ENCODE results near the gene CCSAP. TPM values are rescaled to one million over a fixed set of nuclear protein-coding genes. Genes with fewer than 3 reads are reported as not detected.

Gene CCSAP
- total RNA-seq, 1 donor from 2014 or later, result 9.1 TPM

DNA sequence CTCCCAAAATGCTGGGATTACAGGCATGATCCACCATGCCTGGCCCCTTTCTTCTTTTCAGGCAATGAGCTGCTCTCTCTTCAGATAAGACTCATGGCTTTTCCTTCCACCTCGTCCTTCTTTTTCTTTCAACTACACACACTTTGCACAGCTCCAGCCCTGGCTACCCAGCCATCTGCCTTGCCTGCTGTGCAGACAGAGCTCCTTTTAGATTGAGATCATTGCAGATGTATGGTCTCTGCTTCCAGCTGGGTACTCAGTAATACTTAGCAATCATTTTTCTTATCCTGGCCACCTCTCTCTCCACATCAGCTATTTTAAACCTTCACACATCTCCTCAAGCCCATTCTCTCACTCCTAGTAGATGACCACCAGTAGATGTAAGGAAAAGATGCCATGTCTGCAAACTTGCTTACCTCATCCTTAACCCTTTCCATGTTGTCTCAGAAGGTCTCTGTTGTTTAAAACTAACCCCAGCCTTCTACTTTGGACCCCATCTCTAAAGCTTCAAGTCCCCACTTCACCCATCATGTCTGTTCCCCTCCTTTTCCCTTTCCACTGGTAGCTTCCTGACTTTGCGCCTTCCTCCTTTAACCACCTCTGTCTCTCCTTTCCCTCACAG is 64.6 kb downstream of the CCSAP start:
- H3K4me3 Mint-ChIP-seq, result no peak overlapping the region

DNA sequence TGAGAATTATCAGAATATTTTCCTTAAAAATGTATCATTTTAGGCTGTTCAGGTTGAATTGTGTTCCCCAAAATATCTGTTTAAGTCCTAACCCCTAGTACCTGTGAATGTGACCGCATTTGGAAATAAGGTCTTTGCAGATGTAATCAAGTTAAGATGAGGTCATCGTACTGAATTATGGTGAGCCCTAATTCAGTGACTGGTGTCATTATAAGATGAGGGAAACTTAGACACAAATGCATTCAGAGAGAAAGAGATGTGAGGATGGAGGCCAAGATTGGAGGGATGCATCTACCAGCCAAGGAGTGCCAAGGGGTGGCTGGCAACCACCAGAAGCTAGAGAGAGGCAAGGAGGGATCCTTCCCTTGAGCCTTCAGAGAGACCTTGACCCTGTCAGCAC is 67.8 kb downstream of the CCSAP start:
- Mint-ChIP-seq H3K9me3 (no peaks in the 10 kb centered on the region), H3K27ac (ENCODE audit: unreplicated experiment) (no peak overlapping the region), H3K36me3 (ENCODE audit: low read depth) (peaks cover 2% of the 10 kb centered on the region), H3K4me3 (no peak overlapping the region), H3K4me1 (peaks cover 29% of the 10 kb centered on the region), H3K27me3 (ENCODE audit: low read depth) (no peaks in the 10 kb centered on the region)
- TF ChIP-seq, protein P1, sequence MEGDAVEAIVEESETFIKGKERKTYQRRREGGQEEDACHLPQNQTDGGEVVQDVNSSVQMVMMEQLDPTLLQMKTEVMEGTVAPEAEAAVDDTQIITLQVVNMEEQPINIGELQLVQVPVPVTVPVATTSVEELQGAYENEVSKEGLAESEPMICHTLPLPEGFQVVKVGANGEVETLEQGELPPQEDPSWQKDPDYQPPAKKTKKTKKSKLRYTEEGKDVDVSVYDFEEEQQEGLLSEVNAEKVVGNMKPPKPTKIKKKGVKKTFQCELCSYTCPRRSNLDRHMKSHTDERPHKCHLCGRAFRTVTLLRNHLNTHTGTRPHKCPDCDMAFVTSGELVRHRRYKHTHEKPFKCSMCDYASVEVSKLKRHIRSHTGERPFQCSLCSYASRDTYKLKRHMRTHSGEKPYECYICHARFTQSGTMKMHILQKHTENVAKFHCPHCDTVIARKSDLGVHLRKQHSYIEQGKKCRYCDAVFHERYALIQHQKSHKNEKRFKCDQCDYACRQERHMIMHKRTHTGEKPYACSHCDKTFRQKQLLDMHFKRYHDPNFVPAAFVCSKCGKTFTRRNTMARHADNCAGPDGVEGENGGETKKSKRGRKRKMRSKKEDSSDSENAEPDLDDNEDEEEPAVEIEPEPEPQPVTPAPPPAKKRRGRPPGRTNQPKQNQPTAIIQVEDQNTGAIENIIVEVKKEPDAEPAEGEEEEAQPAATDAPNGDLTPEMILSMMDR (conservative IDR thresholded peaks at IDR 0.05), result no peak
- DNase-seq (ENCODE audit: low read depth, low spot score), result no peak

More for the DNA sequence above, 64.6 kb downstream of the CCSAP start:
- H3K27me3 Mint-ChIP-seq (ENCODE audit: low read depth), result no peaks in the 10 kb centered on the region
- peaks cover 2% of the 10 kb centered on the region for H3K36me3 Mint-ChIP-seq (ENCODE audit: low read depth)
- H3K27ac Mint-ChIP-seq (ENCODE audit: unreplicated experiment), result no peak overlapping the region
- TF ChIP-seq, protein P1 (conservative IDR thresholded peaks at IDR 0.05), result no peak
- peaks cover 22% of the 10 kb centered on the region for H3K4me1 Mint-ChIP-seq
- no peak for DNase-seq (ENCODE audit: low read depth, low spot score)
- H3K9me3 Mint-ChIP-seq, result no peaks in the 10 kb centered on the region

DNA sequence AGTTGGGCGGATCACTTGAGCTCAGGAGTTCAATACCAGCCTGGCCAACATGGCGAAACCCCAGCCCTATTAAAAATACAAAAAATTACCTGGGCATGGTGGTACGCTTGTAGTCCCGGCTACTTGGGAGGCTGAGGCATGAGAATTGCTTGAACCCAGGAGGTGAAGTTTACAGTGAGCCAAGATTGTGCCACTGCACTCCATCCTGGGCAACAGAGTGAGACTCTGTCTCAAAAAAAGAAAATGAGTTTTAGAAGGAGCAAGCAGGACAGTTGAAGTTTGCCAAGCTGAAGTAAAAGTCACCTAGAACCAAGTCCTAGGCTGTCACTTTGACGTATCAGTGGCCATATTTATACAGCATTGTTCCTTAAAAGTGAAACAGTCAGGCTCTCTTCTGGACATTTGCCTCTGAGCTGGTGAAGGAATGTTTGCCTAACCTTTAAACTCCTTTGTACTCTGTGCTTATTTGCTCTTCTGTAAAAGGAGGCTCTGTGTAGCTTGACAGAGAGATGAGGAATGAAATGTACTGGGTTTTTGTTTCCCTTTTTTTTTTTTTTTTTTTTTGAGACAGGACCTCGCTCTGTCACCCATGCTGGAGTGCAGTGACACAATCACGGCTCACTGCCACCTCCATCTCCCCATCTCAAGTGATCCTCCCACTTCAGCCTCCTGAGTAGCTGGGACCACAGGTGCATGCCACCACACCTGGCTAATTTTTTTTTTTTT is 69.2 kb downstream of the CCSAP start:
- H3K4me3 Mint-ChIP-seq, result no peak overlapping the region
- TF ChIP-seq, protein P1 (conservative IDR thresholded peaks at IDR 0.05), result no peak
- H3K36me3 Mint-ChIP-seq (ENCODE audit: low read depth), result peaks cover 2% of the 10 kb centered on the region
- H3K27me3 Mint-ChIP-seq (ENCODE audit: low read depth), result no peaks in the 10 kb centered on the region
- no peak for DNase-seq (ENCODE audit: low read depth, low spot score)
- no peak overlapping the region for H3K27ac Mint-ChIP-seq (ENCODE audit: unreplicated experiment)
- H3K4me1 Mint-ChIP-seq, result peaks cover 29% of the 10 kb centered on the region
- no peaks in the 10 kb centered on the region for H3K9me3 Mint-ChIP-seq

DNA sequence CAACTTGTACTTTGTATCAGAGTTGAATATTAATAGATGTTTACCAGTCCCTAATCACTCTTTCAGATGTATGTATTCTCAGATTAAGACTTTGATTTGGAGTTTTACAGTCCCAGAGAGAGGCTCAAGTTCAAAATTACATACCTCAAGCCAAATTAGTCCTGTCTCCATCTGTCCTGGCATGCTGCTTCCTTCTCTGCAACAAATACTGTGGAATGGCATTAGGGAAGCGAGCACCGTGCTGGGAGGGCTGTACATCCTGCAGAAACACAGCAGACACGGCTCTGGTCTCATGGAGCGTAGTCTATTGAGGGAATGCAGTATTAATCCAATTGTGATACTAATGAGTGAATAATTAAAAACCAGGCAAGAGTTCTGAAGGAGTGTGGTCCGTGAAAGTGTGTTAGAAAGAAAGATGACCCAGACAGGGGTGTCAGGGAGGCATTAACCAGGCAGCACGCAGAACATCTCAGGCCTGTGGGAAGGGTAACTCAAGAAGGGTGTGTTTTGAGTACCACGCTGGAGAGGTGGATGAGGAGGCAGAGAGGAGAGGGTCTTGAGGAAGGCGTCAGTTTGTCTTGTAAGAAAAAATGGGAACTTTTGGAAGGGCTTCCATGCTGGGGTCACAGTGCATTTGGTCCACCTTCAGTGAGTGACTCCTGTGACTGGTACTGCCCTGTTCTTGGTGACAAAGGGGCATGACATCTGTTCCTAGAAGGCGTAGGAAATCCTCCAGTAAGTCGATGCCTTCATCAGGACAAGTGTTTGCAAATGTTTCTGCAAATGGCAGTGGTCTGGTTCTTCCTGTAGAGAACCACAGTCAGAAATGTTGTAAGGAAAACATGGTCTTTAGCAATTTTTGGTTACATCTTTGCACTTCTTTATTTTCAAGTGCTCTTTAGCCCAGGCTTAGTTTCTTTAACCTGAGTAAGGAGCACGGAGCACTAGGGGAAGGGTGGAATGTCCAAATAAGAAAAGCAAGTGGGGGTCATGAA is 70.4 kb downstream of the CCSAP start:
- no peak overlapping the region for H3K27ac Mint-ChIP-seq (ENCODE audit: unreplicated experiment)
- no peak for DNase-seq (ENCODE audit: low read depth, low spot score)
- H3K4me3 Mint-ChIP-seq, result peak overlapping the region; percentile 95
- H3K36me3 Mint-ChIP-seq (ENCODE audit: low read depth), result peaks cover 2% of the 10 kb centered on the region
- no peaks in the 10 kb centered on the region for H3K9me3 Mint-ChIP-seq
- TF ChIP-seq, protein P1 (conservative IDR thresholded peaks at IDR 0.05), result no peak
- H3K4me1 Mint-ChIP-seq, result peaks cover 29% of the 10 kb centered on the region
- H3K27me3 Mint-ChIP-seq (ENCODE audit: low read depth), result no peaks in the 10 kb centered on the region

DNA sequence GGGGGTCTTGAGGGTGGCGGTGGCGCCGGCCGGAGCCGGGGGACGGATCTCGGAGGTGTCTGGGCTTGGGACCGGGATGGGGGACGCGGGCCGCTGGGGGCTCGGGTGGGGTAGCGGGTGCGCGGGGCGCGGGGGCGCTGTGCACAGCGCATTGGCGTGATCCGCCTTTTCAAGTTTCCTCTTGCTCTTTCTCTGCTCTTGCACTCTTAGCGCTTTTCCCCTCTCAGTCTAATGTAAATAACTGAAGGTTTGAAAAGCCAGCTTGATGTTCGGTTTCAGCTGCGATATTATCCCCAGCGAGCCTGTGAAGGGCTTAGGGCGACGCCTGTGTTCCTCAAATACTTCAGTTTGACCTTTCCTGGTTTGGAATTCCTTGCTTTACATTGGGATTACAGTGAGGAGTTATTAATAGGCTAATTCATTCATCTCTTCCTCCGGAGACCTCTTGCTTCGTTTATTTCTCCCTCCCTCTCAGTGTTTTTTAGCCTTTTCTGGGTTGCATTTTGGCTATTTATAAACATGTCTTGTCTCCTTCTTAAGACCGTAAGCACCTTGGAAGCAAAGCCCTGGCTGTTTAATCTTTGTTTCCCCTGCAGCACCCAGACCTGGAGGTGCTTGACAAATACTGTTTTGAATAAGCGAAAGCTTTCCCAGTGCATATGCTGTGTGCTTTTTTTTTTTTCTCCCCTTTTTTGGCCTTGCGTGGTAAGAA is 71.2 kb downstream of the CCSAP start:
- peaks cover 4% of the 10 kb centered on the region for H3K9me3 Mint-ChIP-seq
- no peak for DNase-seq (ENCODE audit: low read depth, low spot score)
- H3K27ac Mint-ChIP-seq (ENCODE audit: unreplicated experiment), result peak overlapping the region; percentile 85
- H3K4me3 Mint-ChIP-seq, result peak overlapping the region; percentile 95
- H3K27me3 Mint-ChIP-seq (ENCODE audit: low read depth), result no peaks in the 10 kb centered on the region
- peaks cover 29% of the 10 kb centered on the region for H3K4me1 Mint-ChIP-seq
- TF ChIP-seq, protein P1 (conservative IDR thresholded peaks at IDR 0.05), result peak; percentile 29
- H3K36me3 Mint-ChIP-seq (ENCODE audit: low read depth), result peaks cover 6% of the 10 kb centered on the region
